ENCODE results near the gene TSC2.

GRCh38 chr16:2102471-2102870, 54.7 kb downstream of the TSC2 start:
- TF ChIP-seq CTCF (IDR thresholded peaks at IDR 0.05; ENCODE audit: low read depth, low read length) (no peak), EZH2phosphoT487 (IDR thresholded peaks at IDR 0.05; ENCODE audit: low read depth) (no peak)

All from OCI-LY3 (cell line).